Measurements from ENCODE around the gene BAG2.

BAG2 gene

GRCh38 chr6:57172136-57173055 lies at the start of gene BAG2:
Gene BAG2 (plus strand): TSS chr6:57172326. CDS start chr6:57172698, 372 bp downstream.
- DNase-seq = peak; percentile 90

- DNase-seq = no peak
Observed at GRCh38 chr6:57123111-57123510, 49.0 kb upstream of the BAG2 start.

- DNase-seq = no peak
Observed at GRCh38 chr6:57127763-57128162, 44.4 kb upstream of the BAG2 start.

- no peak for DNase-seq
Observed at GRCh38 chr6:57130661-57131177, 41.4 kb upstream of the BAG2 start.

GRCh38 chr6:57134954-57135353 lies 37.2 kb upstream of the BAG2 start:
- DNase-seq = no peak

GRCh38 chr6:57135885-57136284 lies 36.2 kb upstream of the BAG2 start:
- no peak for DNase-seq

GRCh38 chr6:57137350-57137749 lies 34.8 kb upstream of the BAG2 start:
- DNase-seq = no peak

- DNase-seq = no peak
Observed at GRCh38 chr6:57138026-57138425, 34.1 kb upstream of the BAG2 start.

GRCh38 chr6:57141451-57142177 lies 30.5 kb upstream of the BAG2 start:
- DNase-seq = no peak

- DNase-seq = no peak
Observed at GRCh38 chr6:57142178-57142525, 30.0 kb upstream of the BAG2 start.

- no peak for DNase-seq
Observed at GRCh38 chr6:57143690-57144089, 28.4 kb upstream of the BAG2 start.

- no peak for DNase-seq
Observed at GRCh38 chr6:57147401-57147800, 24.7 kb upstream of the BAG2 start.

GRCh38 chr6:57147955-57148858 lies 23.9 kb upstream of the BAG2 start:
- DNase-seq = no peak

GRCh38 chr6:57158658-57159057 lies 13.5 kb upstream of the BAG2 start:
- no peak for DNase-seq

- DNase-seq = no peak
Observed at GRCh38 chr6:57159127-57159526, 13.0 kb upstream of the BAG2 start.

GRCh38 chr6:57162028-57162427 lies 10.1 kb upstream of the BAG2 start:
- no peak for DNase-seq

- DNase-seq = no peak
Observed at GRCh38 chr6:57162516-57162915, 9.6 kb upstream of the BAG2 start.

- DNase-seq = no peak
Observed at GRCh38 chr6:57163956-57164355, 8.2 kb upstream of the BAG2 start.

- no peak for DNase-seq
Observed at GRCh38 chr6:57165080-57165479, 7.0 kb upstream of the BAG2 start.

- peak; percentile 26 for DNase-seq
Observed at GRCh38 chr6:57173056-57173885, 1.1 kb downstream of the BAG2 start.

- no peak for DNase-seq
Observed at GRCh38 chr6:57173886-57174510, 1.9 kb downstream of the BAG2 start.
